Middle frontal gyrus (tissue), 1 donor: Measurements from ENCODE around the gene TRIM29.

ENCODE experiments used
- DNase-seq: peaks from one replicate; pipeline ENCODE4 v3.0.0-alpha.2; 2015; ENCODE audit warnings: low spot score; ENCODE audit errors: extremely low spot score

TRIM29 gene

GRCh38 chr11:120063686-120064340, 74.1 kb downstream of the TRIM29 start:
- no peak for DNase-seq

DNA sequence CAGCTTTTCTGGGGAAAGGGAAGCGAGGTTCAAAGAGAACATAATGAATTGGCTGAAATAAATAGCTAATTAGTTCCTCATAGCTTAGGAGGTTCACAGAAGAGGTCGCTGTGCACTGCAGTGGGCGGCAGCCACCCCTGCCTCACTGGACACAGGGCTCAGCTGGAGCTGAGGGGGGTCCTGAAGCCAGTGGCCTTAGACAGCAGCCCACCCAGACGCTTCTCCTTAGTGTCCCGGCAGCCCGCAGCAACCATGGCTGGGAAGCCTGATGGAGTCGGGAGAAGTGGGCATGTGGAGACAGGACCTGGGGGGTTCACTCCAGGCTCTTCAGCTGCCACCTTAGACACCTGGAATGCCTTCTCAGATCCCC, 75.4 kb downstream of the TRIM29 start:
- no peak for DNase-seq

DNA sequence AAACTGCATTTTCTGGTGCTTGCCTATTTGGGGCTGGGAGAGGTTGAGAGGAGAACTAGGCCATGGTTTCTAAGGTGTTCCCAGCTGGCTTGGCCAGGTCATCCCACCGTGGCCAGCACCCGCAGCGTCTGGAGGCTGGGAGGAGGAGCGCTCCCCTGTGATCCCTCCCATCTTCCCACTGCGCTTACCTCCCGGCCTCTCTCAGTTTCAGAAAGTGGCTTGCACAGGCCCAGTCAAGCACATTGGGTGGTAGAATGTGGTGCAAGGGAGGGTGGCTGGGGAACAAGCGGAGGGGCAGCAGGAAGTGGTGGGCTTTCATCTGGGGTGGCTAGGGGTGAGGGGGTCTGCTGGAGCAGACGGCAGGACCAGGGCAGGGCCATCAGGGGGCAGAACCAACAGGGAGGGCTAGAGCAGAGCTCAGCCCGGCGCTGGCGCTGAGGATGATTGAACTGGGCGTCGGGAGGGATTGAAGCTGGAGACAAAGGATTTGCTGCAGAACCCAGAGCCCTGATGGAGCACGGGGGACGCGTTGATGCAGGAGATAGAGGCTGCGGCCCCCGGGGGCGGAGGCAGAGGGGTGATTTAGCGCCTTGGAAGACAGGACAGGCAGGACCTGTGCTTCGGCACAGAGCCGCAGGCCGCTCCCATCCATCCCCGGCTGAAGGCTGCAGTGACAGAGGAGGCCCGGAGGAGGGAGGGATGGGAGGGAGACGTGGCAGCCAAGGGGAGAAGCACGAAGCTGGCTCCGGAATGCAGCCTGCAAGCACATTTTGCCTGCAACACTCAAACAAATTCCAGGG, 76.0 kb downstream of the TRIM29 start:
- no peak for DNase-seq
